ENCODE data around the gene LCN15. TPM values are rescaled to one million over a fixed set of nuclear protein-coding genes. Genes with fewer than 3 reads are reported as not detected.

The LCN15 gene
- total RNA-seq, 1 experiment from 2014 or later = not detected

DNA sequence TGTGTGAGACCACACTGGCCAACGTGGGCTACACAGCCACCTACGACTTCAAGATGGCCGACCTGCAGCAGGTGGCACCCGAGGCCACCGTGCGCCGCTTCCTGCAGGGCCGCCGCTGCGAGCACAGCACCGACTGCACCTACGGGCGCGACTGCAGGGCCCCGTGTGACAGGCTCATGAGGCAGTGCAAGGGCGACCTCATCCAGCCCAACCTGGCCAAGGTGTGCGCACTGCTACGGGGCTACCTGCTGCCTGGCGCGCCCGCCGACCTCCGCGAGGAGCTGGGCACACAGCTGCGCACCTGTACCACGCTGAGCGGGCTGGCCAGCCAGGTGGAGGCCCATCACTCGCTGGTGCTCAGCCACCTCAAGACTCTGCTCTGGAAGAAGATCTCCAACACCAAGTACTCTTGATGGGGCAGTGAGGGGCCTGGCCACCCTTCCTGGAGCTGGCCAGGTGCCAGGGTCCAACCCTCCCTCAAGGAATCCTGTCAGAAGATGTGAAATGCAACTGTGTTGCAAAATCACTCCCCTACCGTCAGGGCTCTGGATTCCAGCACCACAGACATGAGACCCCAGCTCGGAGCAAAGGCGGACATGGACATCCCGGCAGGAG lies 40.8 kb downstream of the LCN15 start:
- H3K4me3 ChIP-seq (ENCODE audit: low read depth, low read length) = no peak overlapping the region
- ChIA-PET CTCF (interaction anchor here (0.5 kb wide), 1 partner anchor 13 kb away, joined by 3 read pairs; no protein-coding TSS in a partner anchor), POLR2A (no interaction called here)
- Mint-ChIP-seq H3K27ac (ENCODE audit: unreplicated experiment) (peak overlapping the region; percentile 50), H3K4me1 (ENCODE audit: low read depth, unreplicated experiment) (peaks cover 10% of the 10 kb centered on the region), H3K4me3 (ENCODE audit: unreplicated experiment) (no peak overlapping the region), H3K9me3 (ENCODE audit: unreplicated experiment) (no peaks in the 10 kb centered on the region), H3K36me3 (ENCODE audit: insufficient read depth, unreplicated experiment) (peaks cover 92% of the 10 kb centered on the region), H3K27me3 (ENCODE audit: insufficient read depth, unreplicated experiment) (no peaks in the 10 kb centered on the region)
- H3K4me1 ChIP-seq = peaks cover 17% of the 10 kb centered on the region
- H3K27me3 ChIP-seq (replicated peaks; ENCODE audit: control insufficient read depth, insufficient read depth, low read length) = no peaks in the 10 kb centered on the region
- DNase-seq = no peak
- TF ChIP-seq CTCF (IDR thresholded peaks at IDR 0.05; ENCODE audit: insufficient read depth in 1 of 2, low read depth in 1 of 2, low read length in 1 of 2, severe bottlenecking in 1 of 2, unreplicated experiment in 1 of 2) = no peak
- intact Hi-C loops (cut with micrococcal nuclease; ENCODE audit: unreplicated experiment) = no loop called here
- H3K9me3 ChIP-seq = no peaks in the 10 kb centered on the region
- TSS peak; percentile 25 for BruUV-seq (replicated peaks)
- H3K36me3 ChIP-seq (ENCODE audit: control insufficient read depth, insufficient read depth, low read length) = peaks cover 17% of the 10 kb centered on the region

GRCh38 chr9:136722969-136723356 lies 41.4 kb downstream of the LCN15 start:
- Mint-ChIP-seq H3K27me3 (ENCODE audit: insufficient read depth, unreplicated experiment) (no peaks in the 10 kb centered on the region), H3K27ac (ENCODE audit: unreplicated experiment) (peak overlapping the region; percentile 50), H3K4me3 (ENCODE audit: unreplicated experiment) (no peak overlapping the region), H3K36me3 (ENCODE audit: insufficient read depth, unreplicated experiment) (peaks cover 87% of the 10 kb centered on the region), H3K4me1 (ENCODE audit: low read depth, unreplicated experiment) (peaks cover 10% of the 10 kb centered on the region), H3K9me3 (ENCODE audit: unreplicated experiment) (no peaks in the 10 kb centered on the region)
- peaks cover 17% of the 10 kb centered on the region for H3K4me1 ChIP-seq
- no peak overlapping the region for H3K4me3 ChIP-seq (ENCODE audit: low read depth, low read length)
- BruUV-seq (replicated peaks) = no TSS peak
- ChIA-PET POLR2A (no interaction called here), CTCF (interaction anchor here (0.5 kb wide), 1 partner anchor 14 kb away, joined by 3 read pairs; no protein-coding TSS in a partner anchor)
- H3K27me3 ChIP-seq (replicated peaks; ENCODE audit: control insufficient read depth, insufficient read depth, low read length) = no peaks in the 10 kb centered on the region
- H3K9me3 ChIP-seq = no peaks in the 10 kb centered on the region
- intact Hi-C loops (cut with micrococcal nuclease; ENCODE audit: unreplicated experiment) = no loop called here
- DNase-seq = no peak
- no peak for TF ChIP-seq CTCF (IDR thresholded peaks at IDR 0.05; ENCODE audit: insufficient read depth in 1 of 2, low read depth in 1 of 2, low read length in 1 of 2, severe bottlenecking in 1 of 2, unreplicated experiment in 1 of 2)
- H3K36me3 ChIP-seq (ENCODE audit: control insufficient read depth, insufficient read depth, low read length) = peaks cover 17% of the 10 kb centered on the region

- Histone ChIP-seq H3K4me3 (ENCODE audit: low read depth, low read length) (no peak overlapping the region), H3K27me3 (replicated peaks; ENCODE audit: control insufficient read depth, insufficient read depth, low read length) (no peaks in the 10 kb centered on the region), H3K4me1 (peaks cover 17% of the 10 kb centered on the region), H3K9me3 (no peaks in the 10 kb centered on the region), H3K36me3 (ENCODE audit: control insufficient read depth, insufficient read depth, low read length) (peaks cover 16% of the 10 kb centered on the region)
- TF ChIP-seq CTCF (IDR thresholded peaks at IDR 0.05; ENCODE audit: insufficient read depth in 1 of 2, low read depth in 1 of 2, low read length in 1 of 2, severe bottlenecking in 1 of 2, unreplicated experiment in 1 of 2) = no peak
- ChIA-PET POLR2A (no interaction called here), CTCF (interaction anchor here (0.5 kb wide), 1 partner anchor 14 kb away, joined by 3 read pairs; no protein-coding TSS in a partner anchor)
- DNase-seq = no peak
- no peak overlapping the region for H3K27ac Mint-ChIP-seq (ENCODE audit: unreplicated experiment)
- H3K4me3 Mint-ChIP-seq (ENCODE audit: unreplicated experiment) = no peak overlapping the region
- no peaks in the 10 kb centered on the region for H3K27me3 Mint-ChIP-seq (ENCODE audit: insufficient read depth, unreplicated experiment)
- intact Hi-C loops (cut with micrococcal nuclease; ENCODE audit: unreplicated experiment) = no loop called here
- peaks cover 10% of the 10 kb centered on the region for H3K4me1 Mint-ChIP-seq (ENCODE audit: low read depth, unreplicated experiment)
- H3K9me3 Mint-ChIP-seq (ENCODE audit: unreplicated experiment) = no peaks in the 10 kb centered on the region
- BruUV-seq (replicated peaks) = no TSS peak
- H3K36me3 Mint-ChIP-seq (ENCODE audit: insufficient read depth, unreplicated experiment) = peaks cover 81% of the 10 kb centered on the region
These were observed 42.0 kb downstream of the LCN15 start for GRCh38 chr9:136722093-136722968.

Data from Caco-2 (cell line).